HK-2 (cell line): ENCODE results near the gene PFKFB2.

Source experiments
- DNase-seq: peaks from one replicate; pipeline ENCODE4 v3.0.0-alpha.2; 2018; ENCODE audit not compliant: unreplicated experiment

PFKFB2 gene

GRCh38 chr1:207052911-207053769 is at the start of gene PFKFB2:
PFKFB2 (plus strand) TSS chr1:207053275; CDS start chr1:207054718, 1,443 bp downstream.
- DNase-seq, result peak; percentile 100

- DNase-seq, result peak; percentile 70
Measured at GRCh38 chr1:207004931-207005830, 47.9 kb upstream of the PFKFB2 start.

- DNase-seq, result no peak
Measured at GRCh38 chr1:207006083-207006482, 47.0 kb upstream of the PFKFB2 start.

GRCh38 chr1:207006914-207007313 is 46.2 kb upstream of the PFKFB2 start:
- no peak for DNase-seq

- peak; percentile 71 for DNase-seq
Measured at GRCh38 chr1:207007352-207008033, 45.6 kb upstream of the PFKFB2 start.

- DNase-seq, result no peak
Measured at GRCh38 chr1:207009182-207009850, 43.8 kb upstream of the PFKFB2 start.

- no peak for DNase-seq
Measured at GRCh38 chr1:207009945-207010344, 43.1 kb upstream of the PFKFB2 start.

- DNase-seq, result no peak
Measured at GRCh38 chr1:207010726-207011125, 42.3 kb upstream of the PFKFB2 start.

GRCh38 chr1:207013321-207014085 is 39.6 kb upstream of the PFKFB2 start:
- no peak for DNase-seq

GRCh38 chr1:207014728-207015127 is 38.3 kb upstream of the PFKFB2 start:
- DNase-seq, result no peak

GRCh38 chr1:207015791-207016190 is 37.3 kb upstream of the PFKFB2 start:
- no peak for DNase-seq

GRCh38 chr1:207017615-207018559 is 35.2 kb upstream of the PFKFB2 start:
- DNase-seq, result no peak

GRCh38 chr1:207018707-207019106 is 34.4 kb upstream of the PFKFB2 start:
- no peak for DNase-seq

GRCh38 chr1:207019161-207019560 is 33.9 kb upstream of the PFKFB2 start:
- DNase-seq, result no peak

- no peak for DNase-seq
Measured at GRCh38 chr1:207019661-207020060, 33.4 kb upstream of the PFKFB2 start.

- DNase-seq, result no peak
Measured at GRCh38 chr1:207020065-207020708, 32.9 kb upstream of the PFKFB2 start.

- DNase-seq, result no peak
Measured at GRCh38 chr1:207020709-207021107, 32.4 kb upstream of the PFKFB2 start.

- DNase-seq, result no peak
Measured at GRCh38 chr1:207021139-207021861, 31.8 kb upstream of the PFKFB2 start.
